GM18505 (cell line): ENCODE measurements around the gene HOXA13.

ENCODE experiments used
- ATAC-seq: cut with Tn5 transposase; IDR thresholded peaks from one replicate; pipeline ENCODE4 v1.9.1; 2021; ENCODE audit not compliant: unreplicated experiment
- POLR2A ChIP-seq: IDR thresholded peaks from 4 replicates; pipeline ENCODE4 v1.6.1; 2011; ENCODE audit warnings: borderline replicate concordance; ENCODE audit not compliant: insufficient read depth, insufficient read length; ENCODE audit errors: extremely low read depth

The HOXA13 gene

DNA sequence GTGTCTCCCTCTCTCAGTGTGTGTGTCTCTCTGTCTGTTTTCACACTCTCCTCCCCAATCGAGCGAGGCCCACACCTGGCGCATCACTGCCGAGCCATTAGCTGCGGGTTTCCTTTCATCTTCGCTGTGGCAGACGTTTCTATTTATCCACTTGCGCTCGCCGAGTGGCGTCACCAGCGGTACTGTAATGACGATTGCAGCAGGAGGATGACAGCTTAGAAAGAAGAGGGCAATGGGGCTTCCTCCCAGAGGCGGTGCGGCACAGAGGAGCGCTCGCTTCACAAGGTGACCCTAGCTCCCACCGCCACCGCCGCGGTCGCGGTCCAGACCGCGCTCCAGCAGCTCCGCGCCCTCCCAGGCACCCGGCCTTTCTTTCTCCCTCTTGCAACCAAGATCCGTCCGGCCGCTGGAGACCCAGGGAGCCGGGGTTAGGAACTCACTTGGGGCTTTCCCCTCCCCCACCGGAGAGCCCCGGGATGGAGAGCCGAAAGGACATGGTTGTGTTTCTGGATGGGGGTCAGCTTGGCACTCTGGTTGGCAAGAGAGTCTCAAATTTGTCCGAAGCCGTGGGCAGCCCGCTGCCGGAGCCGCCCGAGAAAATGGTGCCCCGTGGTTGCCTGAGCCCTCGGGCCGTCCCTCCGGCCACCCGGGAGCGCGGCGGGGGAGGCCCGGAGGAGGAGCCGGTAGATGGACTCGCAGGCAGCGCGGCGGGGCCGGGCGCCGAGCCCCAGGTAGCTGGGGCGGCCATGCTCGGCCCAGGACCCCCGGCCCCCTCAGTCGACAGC is 42.9 kb upstream of the HOXA13 start, which contains the start of gene EVX1:
EVX1 (plus strand) TSS at position 248 of the 785 bp plus-strand sequence; CDS start at position 477, 229 bp downstream.
- no peak for TF ChIP-seq POLR2A
- no peak for ATAC-seq

GRCh38 chr7:27242154-27242553 is 42.3 kb upstream of the HOXA13 start:
- no peak for TF ChIP-seq POLR2A
- no peak for ATAC-seq

DNA sequence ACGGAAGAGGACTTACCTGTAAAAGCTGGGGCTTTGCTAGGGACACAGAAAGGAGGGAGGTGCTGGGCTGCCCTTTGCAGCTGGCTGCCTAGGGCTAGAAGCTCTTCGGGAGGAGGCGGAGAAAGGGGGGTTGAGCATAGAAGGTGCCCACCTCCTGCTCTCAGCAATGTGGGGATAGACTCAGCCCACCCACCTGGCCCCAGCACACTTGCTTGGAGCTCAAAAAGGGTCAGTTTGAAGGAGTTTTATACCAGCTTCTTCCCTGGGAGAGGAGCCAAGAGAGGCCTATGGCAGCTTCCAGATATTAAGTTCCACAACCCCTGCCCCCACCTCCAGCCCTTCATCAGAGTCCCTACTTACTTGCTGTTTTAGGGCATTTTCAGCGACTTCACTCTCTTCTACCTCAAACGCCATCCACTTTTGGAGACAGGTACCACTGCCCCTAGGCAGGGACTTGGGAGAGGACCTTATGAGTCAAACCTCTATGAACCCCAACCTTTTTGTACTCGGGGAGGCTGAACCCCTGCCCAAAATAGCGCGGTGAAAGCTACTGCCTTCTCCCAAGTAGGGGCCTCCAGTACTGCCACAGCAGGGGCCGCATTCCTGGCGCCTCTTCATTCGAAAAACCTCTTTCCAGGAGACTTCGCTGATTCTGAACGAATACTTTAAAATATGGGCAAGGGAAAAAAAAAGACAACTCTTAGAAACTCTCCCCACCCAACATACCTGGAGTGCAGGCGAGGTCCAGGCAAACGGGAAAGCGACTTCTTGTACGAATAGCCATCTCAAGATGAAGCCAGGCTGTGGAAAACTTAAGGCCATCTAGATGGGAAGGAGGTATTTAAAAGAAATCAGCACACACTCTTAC is 41.5 kb upstream of the HOXA13 start:
- TF ChIP-seq POLR2A, result no peak

DNA sequence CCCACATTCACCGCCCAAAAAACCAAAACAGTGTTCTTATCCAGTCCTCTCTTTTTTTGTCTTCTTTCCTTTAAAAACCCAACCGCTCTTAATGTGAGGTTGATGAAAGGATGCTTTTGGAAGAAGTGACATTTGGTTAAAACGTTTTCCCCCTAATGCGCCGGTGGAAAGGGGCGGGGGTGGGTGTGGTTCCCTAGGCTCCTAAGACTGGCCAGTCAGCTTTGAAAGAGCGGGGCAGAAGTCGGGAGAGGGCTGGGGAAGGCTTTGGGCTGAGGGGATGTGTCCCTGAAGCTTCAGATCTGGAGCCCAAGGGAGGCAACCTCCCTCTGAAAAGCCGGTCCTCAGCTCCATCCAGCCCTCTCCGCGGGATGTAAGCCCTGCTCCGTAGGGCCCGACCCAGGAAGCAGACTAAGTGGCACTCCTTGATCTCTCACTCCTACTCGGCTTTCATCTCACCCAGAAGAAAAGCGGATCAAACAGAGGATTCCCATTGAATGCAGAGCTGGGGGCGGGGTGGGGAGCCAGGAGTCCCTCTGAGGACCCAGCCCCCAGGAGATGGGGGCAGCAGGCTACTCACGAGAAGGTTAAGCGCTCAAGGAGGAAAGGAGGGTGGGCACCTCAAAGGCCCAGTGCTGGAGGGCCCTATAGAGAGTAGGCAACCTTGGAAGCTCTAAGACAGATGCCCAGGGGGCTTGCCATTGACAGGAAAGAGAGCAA is 40.3 kb upstream of the HOXA13 start:
- no peak for TF ChIP-seq POLR2A
- no peak for ATAC-seq

More for the DNA sequence above, 41.5 kb upstream of the HOXA13 start:
- no peak for ATAC-seq

DNA sequence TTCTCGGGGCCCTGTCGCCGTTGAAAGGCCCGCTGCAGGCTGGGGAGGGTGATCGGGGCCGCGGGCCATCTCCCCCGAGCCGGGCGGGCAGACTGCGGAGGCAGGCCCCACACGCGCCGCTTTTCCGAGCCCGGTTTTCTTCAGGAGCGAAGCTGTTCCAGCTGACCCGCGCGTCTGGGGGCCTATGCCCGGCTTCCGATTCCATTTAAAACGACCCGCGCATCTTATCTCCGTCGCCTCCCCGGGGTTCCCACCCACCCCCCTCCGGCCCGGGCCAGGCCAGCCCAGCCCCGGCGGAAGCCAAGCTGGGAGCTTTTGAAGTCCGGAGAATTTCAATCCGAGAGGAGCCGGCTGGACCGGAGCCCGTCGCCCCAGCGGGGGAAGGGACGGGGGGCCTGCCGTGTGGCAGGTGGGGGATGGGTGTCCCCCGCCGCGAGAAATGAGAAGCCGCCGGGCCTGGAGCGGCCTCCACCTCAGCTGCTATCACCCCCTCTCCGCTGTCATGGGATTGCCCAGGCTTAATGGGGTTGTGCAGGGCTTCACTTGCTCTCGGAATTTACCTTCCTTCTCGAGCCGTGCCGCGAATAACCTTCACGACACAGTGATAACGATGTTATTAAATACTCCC is 39.6 kb upstream of the HOXA13 start:
- no peak for TF ChIP-seq POLR2A
- no peak for ATAC-seq

- no peak for ATAC-seq
- TF ChIP-seq POLR2A, result no peak
Observed at GRCh38 chr7:27238979-27239386, 39.1 kb upstream of the HOXA13 start.

GRCh38 chr7:27237735-27238334 is 37.9 kb upstream of the HOXA13 start:
- no peak for ATAC-seq
- no peak for TF ChIP-seq POLR2A

DNA sequence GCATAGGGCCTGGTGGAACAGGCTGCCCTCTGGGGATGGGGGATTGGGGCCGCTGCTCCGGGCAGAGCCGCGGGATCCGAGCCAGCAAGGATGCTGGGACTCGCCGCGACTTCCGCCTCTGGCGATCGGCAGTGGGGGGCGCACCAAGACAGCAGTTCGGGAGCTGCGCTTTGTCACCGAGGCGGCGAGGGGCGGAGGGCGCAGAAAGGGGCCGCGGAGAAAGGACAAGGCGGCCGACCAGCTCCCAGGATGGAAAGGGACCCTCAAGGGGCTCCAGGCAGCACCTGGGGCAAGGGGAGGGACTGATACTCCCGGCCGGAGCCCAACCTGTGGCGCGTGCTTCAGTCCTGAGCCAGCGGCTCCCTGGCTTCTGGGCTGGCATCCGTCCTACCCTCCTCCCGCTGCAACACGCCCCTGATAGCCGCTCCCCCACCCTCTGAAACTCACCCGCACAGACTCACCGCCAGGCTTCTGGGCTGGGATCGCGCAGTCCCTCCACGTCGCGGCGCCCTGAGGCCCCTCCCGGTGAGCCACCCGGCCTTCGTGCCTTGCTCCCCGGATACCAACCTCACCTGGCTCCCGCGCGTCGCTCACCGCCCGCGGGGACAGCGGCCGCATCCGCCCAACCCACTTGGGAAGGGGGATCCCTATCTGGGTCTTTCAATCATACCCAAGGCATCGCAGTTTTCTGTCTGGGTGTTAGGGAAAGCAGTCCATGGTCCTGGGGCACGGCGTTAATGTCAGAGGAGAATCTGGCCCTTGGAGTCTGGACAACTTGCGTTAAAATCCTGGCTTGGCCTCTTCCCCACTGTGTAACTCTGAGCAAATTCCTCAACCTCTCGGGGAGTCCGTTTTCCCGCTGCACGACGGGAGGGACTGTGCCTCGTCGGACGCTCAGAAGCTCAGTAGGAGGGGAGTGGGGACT is 35.8 kb upstream of the HOXA13 start:
- no peak for ATAC-seq
- no peak for TF ChIP-seq POLR2A

GRCh38 chr7:27229448-27229847 is 29.6 kb upstream of the HOXA13 start:
- no peak for TF ChIP-seq POLR2A
- no peak for ATAC-seq

GRCh38 chr7:27224983-27225934 is 25.4 kb upstream of the HOXA13 start:
- no peak for TF ChIP-seq POLR2A
- no peak for ATAC-seq

DNA sequence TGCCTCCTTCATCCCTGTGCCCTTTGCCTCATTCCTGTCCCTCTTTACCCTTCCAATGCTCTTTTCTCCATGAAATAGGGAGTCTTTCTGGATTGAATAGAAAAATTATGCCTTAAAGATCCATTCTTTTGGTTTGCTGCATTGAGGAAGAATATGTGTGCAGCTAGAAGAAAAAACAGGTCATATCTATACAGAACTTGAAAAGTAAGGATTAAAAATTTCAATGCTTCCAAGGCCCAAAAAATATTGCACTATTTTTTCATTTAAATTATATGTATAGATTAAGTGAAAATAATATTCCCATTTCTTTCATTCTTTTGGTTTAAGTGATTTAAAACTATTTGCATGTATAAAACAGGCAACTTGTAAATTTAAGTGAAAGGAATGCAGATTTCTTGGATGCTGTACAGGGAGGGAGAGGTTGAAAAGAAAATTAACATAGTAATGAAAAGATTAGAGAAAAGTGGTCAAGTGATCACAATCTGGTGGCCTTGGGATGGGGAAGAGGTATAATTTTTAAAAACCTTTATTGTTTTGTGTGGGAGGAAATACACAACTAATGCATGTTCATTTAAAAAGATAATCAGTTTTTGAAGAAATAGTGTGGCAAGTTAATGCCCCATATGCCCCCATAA is 24.2 kb upstream of the HOXA13 start:
- TF ChIP-seq POLR2A, result no peak
- no peak for ATAC-seq
